HL-60 (cell line): ENCODE results near the gene CYP3A7.

Experiments
- DNase-seq, 2 experiments: peaks; one replicate each; pipeline ENCODE4 v3.0.0-alpha.2; 2010 to 2020; ENCODE audit warnings: low read depth in 1 of 2, low spot score in 1 of 2
- H3K27ac ChIP-seq: fragments of 250-450 bp; sonication (Bioruptor Pico); replicated peaks from 2 replicates; pipeline ENCODE4 v1.5.1; 2020; ENCODE audit warnings: mild to moderate bottlenecking, moderate library complexity
- H3K27me3 ChIP-seq: fragments of 250-450 bp; sonication (Bioruptor Pico); 2 replicates; pipeline ENCODE4 v1.5.1; 2021; ENCODE audit warnings: mild to moderate bottlenecking, moderate library complexity; ENCODE audit not compliant: insufficient read depth, poor library complexity, severe bottlenecking
- H3K4me3 ChIP-seq: replicated peaks from 2 replicates; pipeline ENCODE4 v1.5.1; 2011; ENCODE audit warnings: mild to moderate bottlenecking, control low read depth, low read length; ENCODE audit not compliant: insufficient read depth
- GABPA ChIP-seq: IDR thresholded peaks from 2 replicates; pipeline ENCODE4 v1.6.1; 2012; ENCODE audit warnings: low read depth
- POLR2AphosphoS5 ChIP-seq: IDR thresholded peaks from 2 replicates; pipeline ENCODE4 v1.6.1; 2012; ENCODE audit warnings: low read depth
- SPI1 ChIP-seq: IDR thresholded peaks from 2 replicates; pipeline ENCODE4 v1.6.1; 2012; ENCODE audit warnings: low read depth, mild to moderate bottlenecking, borderline replicate concordance
- TF ChIP-seq, protein P1 (sequence below): IDR thresholded peaks from one replicate; pipeline ENCODE4 v1.5.1; 2011; ENCODE audit warnings: low read length, control low read depth, inconsistent platforms; ENCODE audit not compliant: insufficient read depth
- TF ChIP-seq, protein P2 (sequence below): IDR thresholded peaks from 2 replicates; pipeline ENCODE4 v1.6.1; 2012; ENCODE audit warnings: low read depth; ENCODE audit not compliant: insufficient replicate concordance

CYP3A7 gene

DNA sequence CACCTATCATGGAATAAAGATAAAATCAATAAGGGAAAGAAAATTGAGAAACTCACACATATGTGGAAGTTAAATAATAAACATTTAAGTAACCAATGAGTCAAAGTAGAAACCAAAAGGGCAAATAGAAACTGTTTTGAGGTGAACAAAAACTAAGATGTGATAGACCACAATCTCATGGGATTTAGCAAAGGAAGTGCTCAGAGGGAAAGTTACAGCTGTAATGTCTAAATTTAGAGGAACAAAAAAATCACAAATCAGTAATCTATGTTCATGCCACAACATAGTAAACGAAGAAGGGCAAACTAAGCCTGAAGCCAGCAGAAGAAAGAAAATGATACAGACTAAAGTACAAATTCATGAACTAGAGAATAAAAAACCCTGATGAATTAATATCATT, 32.7 kb upstream of the CYP3A7 start:
- Histone ChIP-seq H3K27ac (no peak overlapping the region), H3K27me3 (peaks cover 7% of the 10 kb centered on the region), H3K4me3 (no peak overlapping the region)
- DNase-seq, result no peak
- TF ChIP-seq, protein P1, sequence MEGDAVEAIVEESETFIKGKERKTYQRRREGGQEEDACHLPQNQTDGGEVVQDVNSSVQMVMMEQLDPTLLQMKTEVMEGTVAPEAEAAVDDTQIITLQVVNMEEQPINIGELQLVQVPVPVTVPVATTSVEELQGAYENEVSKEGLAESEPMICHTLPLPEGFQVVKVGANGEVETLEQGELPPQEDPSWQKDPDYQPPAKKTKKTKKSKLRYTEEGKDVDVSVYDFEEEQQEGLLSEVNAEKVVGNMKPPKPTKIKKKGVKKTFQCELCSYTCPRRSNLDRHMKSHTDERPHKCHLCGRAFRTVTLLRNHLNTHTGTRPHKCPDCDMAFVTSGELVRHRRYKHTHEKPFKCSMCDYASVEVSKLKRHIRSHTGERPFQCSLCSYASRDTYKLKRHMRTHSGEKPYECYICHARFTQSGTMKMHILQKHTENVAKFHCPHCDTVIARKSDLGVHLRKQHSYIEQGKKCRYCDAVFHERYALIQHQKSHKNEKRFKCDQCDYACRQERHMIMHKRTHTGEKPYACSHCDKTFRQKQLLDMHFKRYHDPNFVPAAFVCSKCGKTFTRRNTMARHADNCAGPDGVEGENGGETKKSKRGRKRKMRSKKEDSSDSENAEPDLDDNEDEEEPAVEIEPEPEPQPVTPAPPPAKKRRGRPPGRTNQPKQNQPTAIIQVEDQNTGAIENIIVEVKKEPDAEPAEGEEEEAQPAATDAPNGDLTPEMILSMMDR, result no peak
- TF ChIP-seq SPI1 (no peak), POLR2AphosphoS5 (no peak), GABPA (no peak)
- TF ChIP-seq, protein P2, sequence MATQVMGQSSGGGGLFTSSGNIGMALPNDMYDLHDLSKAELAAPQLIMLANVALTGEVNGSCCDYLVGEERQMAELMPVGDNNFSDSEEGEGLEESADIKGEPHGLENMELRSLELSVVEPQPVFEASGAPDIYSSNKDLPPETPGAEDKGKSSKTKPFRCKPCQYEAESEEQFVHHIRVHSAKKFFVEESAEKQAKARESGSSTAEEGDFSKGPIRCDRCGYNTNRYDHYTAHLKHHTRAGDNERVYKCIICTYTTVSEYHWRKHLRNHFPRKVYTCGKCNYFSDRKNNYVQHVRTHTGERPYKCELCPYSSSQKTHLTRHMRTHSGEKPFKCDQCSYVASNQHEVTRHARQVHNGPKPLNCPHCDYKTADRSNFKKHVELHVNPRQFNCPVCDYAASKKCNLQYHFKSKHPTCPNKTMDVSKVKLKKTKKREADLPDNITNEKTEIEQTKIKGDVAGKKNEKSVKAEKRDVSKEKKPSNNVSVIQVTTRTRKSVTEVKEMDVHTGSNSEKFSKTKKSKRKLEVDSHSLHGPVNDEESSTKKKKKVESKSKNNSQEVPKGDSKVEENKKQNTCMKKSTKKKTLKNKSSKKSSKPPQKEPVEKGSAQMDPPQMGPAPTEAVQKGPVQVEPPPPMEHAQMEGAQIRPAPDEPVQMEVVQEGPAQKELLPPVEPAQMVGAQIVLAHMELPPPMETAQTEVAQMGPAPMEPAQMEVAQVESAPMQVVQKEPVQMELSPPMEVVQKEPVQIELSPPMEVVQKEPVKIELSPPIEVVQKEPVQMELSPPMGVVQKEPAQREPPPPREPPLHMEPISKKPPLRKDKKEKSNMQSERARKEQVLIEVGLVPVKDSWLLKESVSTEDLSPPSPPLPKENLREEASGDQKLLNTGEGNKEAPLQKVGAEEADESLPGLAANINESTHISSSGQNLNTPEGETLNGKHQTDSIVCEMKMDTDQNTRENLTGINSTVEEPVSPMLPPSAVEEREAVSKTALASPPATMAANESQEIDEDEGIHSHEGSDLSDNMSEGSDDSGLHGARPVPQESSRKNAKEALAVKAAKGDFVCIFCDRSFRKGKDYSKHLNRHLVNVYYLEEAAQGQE, result no peak

DNA sequence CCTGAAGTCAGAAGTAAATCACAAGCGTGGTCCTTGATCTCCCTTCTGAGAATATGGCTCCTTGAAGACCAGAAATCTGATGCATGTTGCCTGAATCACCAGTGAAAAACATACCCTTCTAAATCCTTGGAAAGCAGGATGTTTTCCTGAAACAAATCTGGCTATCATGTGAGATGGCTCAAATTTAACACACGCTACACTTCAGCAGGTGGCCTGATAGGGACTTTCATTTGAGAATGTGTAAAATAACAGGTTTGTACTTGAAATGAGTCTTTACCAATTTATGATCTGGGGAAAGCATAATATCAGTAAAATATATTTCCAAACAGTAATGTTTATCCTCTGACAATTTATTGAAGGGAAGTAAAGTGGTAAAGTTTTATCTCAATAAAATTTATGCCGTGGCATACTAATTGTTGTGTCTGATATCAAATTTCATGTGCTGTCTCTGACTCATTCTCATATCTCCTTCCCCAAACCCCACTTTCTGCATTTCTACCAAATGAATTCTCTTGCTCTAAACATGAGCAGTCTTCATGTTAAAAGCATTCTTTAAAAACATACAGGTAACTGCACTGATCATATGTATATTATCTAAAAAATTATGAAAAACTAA, 31.6 kb upstream of the CYP3A7 start:
- no peak for TF ChIP-seq POLR2AphosphoS5
- TF ChIP-seq SPI1, result no peak
- TF ChIP-seq, protein P2, result no peak
- no peak for TF ChIP-seq GABPA
- TF ChIP-seq, protein P1, result no peak
- no peak overlapping the region for H3K4me3 ChIP-seq
- DNase-seq, result no peak
- H3K27me3 ChIP-seq, result peaks cover 7% of the 10 kb centered on the region
- no peak overlapping the region for H3K27ac ChIP-seq

DNA sequence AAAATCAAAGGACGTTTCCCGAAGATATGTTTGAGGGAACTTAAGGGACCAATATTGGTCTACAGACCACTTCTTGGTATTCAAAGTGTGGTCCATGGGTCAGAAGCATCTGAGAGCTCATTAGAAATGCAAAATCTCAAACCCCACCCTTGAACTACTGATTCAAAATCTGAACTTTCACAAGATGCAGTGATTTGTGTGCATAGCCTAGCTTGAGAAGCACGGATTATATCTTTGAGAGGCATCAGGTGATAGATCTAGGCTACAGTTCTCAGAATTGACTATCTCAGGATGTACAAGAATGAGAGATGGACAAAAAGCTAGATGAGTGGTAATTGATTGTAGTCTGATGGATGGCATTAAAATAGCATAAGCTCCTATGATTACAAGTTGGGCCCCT, 29.5 kb upstream of the CYP3A7 start:
- peaks cover 3% of the 10 kb centered on the region for H3K27me3 ChIP-seq
- TF ChIP-seq POLR2AphosphoS5 (no peak), GABPA (no peak), SPI1 (no peak)
- TF ChIP-seq, protein P2, result no peak
- TF ChIP-seq, protein P1, result no peak
- no peak overlapping the region for H3K4me3 ChIP-seq
- DNase-seq, result no peak
- H3K27ac ChIP-seq, result no peak overlapping the region
